A549 (cell line): ENCODE data around the gene MRTFB.
"Not testable (repeated sequence)": the region's sequence is repeated elsewhere in the genome, so short reads cannot be mapped to it uniquely, and the experiment has no call there.

Experiments
- BHLHE40 ChIP-seq: IDR thresholded peaks from 2 replicates; pipeline ENCODE4 v1.6.1; 2012; ENCODE audit warnings: low read depth, low read length, inconsistent platforms
- CEBPB ChIP-seq, 2 experiments: fragments of >200 bp in 1 of 2; sonication (Bioruptor Twin) in 1 of 2; formaldehyde crosslinking in 1 of 2; IDR thresholded peaks; 2 replicates each; pipeline ENCODE4 v1.6.1; 2012 to 2016
- CHD2 ChIP-seq: fragments of 150-350 bp; IDR thresholded peaks from 2 replicates; pipeline ENCODE4 v1.6.1; 2014; ENCODE audit warnings: low read length; ENCODE audit not compliant: partially characterized antibody
- MYC ChIP-seq: IDR thresholded peaks from 2 replicates; pipeline ENCODE4 v1.6.1; 2012; ENCODE audit warnings: mild to moderate bottlenecking, inconsistent platforms, low read length, improper control_type of control experiment, borderline replicate concordance
- NPAS2 ChIP-seq: fragments of 250-450 bp; sonication (Bioruptor Pico); IDR thresholded peaks from 2 replicates; pipeline ENCODE4 v1.8.0; 2022; ENCODE audit warnings: mild to moderate bottlenecking, moderate library complexity, borderline replicate concordance
- POLR2A ChIP-seq: IDR thresholded peaks from 2 replicates; pipeline ENCODE4 v1.6.1; 2012; ENCODE audit warnings: mild to moderate bottlenecking, low read length
- TF ChIP-seq, protein P1 (sequence below): fragments of >200 bp; sonication (Bioruptor Twin); formaldehyde crosslinking; IDR thresholded peaks from 3 replicates; pipeline ENCODE4 v1.5.1; 2016
- TF ChIP-seq, protein P2 (sequence below): IDR thresholded peaks from 2 replicates; pipeline ENCODE4 v1.6.1; 2012
- TF ChIP-seq, protein P3 (sequence below): fragments of 200-600 bp; sonication (generic); IDR thresholded peaks from 2 replicates; pipeline ENCODE4 v1.6.1; 2016; ENCODE audit warnings: antibody characterized with exemption, mild to moderate bottlenecking, moderate library complexity
- TF ChIP-seq, protein P4 (sequence below): fragments of 450-650 bp; IDR thresholded peaks from 2 replicates; pipeline ENCODE4 v1.6.1; 2014; ENCODE audit warnings: antibody characterized with exemption

DNA sequence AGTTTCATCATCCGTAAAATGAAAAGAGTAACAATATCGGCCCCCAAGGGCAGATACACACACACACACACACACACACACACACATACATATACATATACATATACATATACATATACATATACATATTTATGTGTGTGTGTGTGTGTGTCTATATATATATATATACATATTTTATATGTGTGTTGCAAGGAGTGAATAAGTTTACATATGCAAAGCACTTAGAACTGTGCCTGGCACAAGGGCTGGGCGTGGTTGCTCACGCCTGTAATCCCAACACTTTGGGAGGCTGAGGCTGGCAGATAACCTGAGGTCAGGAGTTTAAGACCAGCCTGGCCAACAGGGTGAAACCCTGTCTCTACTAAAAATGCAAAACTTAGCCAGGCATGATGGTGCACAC is 47.6 kb upstream of the MRTFB start:
- TF ChIP-seq, protein P1, sequence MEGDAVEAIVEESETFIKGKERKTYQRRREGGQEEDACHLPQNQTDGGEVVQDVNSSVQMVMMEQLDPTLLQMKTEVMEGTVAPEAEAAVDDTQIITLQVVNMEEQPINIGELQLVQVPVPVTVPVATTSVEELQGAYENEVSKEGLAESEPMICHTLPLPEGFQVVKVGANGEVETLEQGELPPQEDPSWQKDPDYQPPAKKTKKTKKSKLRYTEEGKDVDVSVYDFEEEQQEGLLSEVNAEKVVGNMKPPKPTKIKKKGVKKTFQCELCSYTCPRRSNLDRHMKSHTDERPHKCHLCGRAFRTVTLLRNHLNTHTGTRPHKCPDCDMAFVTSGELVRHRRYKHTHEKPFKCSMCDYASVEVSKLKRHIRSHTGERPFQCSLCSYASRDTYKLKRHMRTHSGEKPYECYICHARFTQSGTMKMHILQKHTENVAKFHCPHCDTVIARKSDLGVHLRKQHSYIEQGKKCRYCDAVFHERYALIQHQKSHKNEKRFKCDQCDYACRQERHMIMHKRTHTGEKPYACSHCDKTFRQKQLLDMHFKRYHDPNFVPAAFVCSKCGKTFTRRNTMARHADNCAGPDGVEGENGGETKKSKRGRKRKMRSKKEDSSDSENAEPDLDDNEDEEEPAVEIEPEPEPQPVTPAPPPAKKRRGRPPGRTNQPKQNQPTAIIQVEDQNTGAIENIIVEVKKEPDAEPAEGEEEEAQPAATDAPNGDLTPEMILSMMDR = not testable (repeated sequence)
- not testable (repeated sequence) for TF ChIP-seq CHD2; BHLHE40; POLR2A; CEBPB (IDR thresholded peaks at IDR 0.05); NPAS2 (CRISPR knock-in tag); MYC
- TF ChIP-seq, protein P2, sequence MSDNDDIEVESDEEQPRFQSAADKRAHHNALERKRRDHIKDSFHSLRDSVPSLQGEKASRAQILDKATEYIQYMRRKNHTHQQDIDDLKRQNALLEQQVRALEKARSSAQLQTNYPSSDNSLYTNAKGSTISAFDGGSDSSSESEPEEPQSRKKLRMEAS = not testable (repeated sequence)
- TF ChIP-seq, protein P3, sequence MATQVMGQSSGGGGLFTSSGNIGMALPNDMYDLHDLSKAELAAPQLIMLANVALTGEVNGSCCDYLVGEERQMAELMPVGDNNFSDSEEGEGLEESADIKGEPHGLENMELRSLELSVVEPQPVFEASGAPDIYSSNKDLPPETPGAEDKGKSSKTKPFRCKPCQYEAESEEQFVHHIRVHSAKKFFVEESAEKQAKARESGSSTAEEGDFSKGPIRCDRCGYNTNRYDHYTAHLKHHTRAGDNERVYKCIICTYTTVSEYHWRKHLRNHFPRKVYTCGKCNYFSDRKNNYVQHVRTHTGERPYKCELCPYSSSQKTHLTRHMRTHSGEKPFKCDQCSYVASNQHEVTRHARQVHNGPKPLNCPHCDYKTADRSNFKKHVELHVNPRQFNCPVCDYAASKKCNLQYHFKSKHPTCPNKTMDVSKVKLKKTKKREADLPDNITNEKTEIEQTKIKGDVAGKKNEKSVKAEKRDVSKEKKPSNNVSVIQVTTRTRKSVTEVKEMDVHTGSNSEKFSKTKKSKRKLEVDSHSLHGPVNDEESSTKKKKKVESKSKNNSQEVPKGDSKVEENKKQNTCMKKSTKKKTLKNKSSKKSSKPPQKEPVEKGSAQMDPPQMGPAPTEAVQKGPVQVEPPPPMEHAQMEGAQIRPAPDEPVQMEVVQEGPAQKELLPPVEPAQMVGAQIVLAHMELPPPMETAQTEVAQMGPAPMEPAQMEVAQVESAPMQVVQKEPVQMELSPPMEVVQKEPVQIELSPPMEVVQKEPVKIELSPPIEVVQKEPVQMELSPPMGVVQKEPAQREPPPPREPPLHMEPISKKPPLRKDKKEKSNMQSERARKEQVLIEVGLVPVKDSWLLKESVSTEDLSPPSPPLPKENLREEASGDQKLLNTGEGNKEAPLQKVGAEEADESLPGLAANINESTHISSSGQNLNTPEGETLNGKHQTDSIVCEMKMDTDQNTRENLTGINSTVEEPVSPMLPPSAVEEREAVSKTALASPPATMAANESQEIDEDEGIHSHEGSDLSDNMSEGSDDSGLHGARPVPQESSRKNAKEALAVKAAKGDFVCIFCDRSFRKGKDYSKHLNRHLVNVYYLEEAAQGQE = not testable (repeated sequence)
- TF ChIP-seq, protein P4, sequence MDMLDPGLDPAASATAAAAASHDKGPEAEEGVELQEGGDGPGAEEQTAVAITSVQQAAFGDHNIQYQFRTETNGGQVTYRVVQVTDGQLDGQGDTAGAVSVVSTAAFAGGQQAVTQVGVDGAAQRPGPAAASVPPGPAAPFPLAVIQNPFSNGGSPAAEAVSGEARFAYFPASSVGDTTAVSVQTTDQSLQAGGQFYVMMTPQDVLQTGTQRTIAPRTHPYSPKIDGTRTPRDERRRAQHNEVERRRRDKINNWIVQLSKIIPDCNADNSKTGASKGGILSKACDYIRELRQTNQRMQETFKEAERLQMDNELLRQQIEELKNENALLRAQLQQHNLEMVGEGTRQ = not testable (repeated sequence)
